ENCODE results near the gene LAMP2.

- no peak for TF ChIP-seq POLR2A (IDR thresholded peaks at IDR 0.05)
- TF ChIP-seq CTCF (IDR thresholded peaks at IDR 0.05) = no peak
These were observed 62.5 kb downstream of the LAMP2 start for GRCh38 chrX:120406638-120407037.
